ENCODE data around the gene TLE7.

The TLE7 gene

GRCh38 chr16:71380831-71381230, 61.0 kb downstream of the TLE7 start:
- no peak for TF ChIP-seq CTCF (IDR thresholded peaks at IDR 0.05; ENCODE audit: borderline replicate concordance, control extremely low read depth, extremely low read depth, insufficient read depth, missing control alignments)
- in situ Hi-C loops (cut with MboI; ENCODE audit: low sequenced_read_pairs, unreplicated experiment): no loop called here

More at GRCh38 chr16:71380831-71381230, 61.0 kb downstream of the TLE7 start:
- no peak for DNase-seq (ENCODE audit: low spot score)

All from GM13976 (cell line).